Muscle of arm (tissue), 12 donors: ENCODE results near the gene PRKCQ. TPM values are rescaled to one million over a fixed set of nuclear protein-coding genes. Genes with fewer than 3 reads are reported as not detected.
A peak's percentile ranks its signal among the peaks of the same experiment; 100 is the strongest.

Source experiments
- DNase-seq: peaks from one replicate; pipeline ENCODE4 v3.0.0-alpha.2; 2013
- polyA plus RNA-seq, 12 donors: library from polyadenylated mRNA; unstranded; fragments of 120-200 nt; gene quantifications; one replicate each; pipeline ENCODE4 v1.2.1, GENCODE V29; 2013; ENCODE audit not compliant: insufficient read length in 12 of 12

Gene PRKCQ
- polyA plus RNA-seq, 12 donors: 4.5 to 21.4 (median 16.1) TPM; not detected in 1

- no peak for DNase-seq
Observed at GRCh38 chr10:6407034-6407721, 172.9 kb downstream of the PRKCQ start.

GRCh38 chr10:6406220-6407033 lies 173.6 kb downstream of the PRKCQ start:
- no peak for DNase-seq

- no peak for DNase-seq
Observed at GRCh38 chr10:6405713-6406112, 174.4 kb downstream of the PRKCQ start.

GRCh38 chr10:6404127-6405072 lies 175.7 kb downstream of the PRKCQ start:
- no peak for DNase-seq

GRCh38 chr10:6402960-6403359 lies 177.1 kb downstream of the PRKCQ start:
- no peak for DNase-seq

- no peak for DNase-seq
Observed at GRCh38 chr10:6402349-6402709, 177.7 kb downstream of the PRKCQ start.

- DNase-seq: peak; percentile 85
Observed at GRCh38 chr10:6401558-6402348, 178.3 kb downstream of the PRKCQ start.

GRCh38 chr10:6400821-6401465 lies 179.1 kb downstream of the PRKCQ start:
- no peak for DNase-seq

GRCh38 chr10:6400331-6400730 lies 179.7 kb downstream of the PRKCQ start:
- DNase-seq: no peak

- no peak for DNase-seq
Observed at GRCh38 chr10:6399879-6400278, 180.2 kb downstream of the PRKCQ start.

- DNase-seq: peak; percentile 26
Observed at GRCh38 chr10:6399231-6399741, 180.8 kb downstream of the PRKCQ start.

- no peak for DNase-seq
Observed at GRCh38 chr10:6398399-6398798, 181.7 kb downstream of the PRKCQ start.

- DNase-seq: peak; percentile 24
Observed at GRCh38 chr10:6396652-6397051, 183.4 kb downstream of the PRKCQ start.

- DNase-seq: no peak
Observed at GRCh38 chr10:6396226-6396625, 183.8 kb downstream of the PRKCQ start.

- no peak for DNase-seq
Observed at GRCh38 chr10:6395606-6396005, 184.5 kb downstream of the PRKCQ start.

GRCh38 chr10:6394084-6394483 lies 186.0 kb downstream of the PRKCQ start:
- no peak for DNase-seq

- DNase-seq: no peak
Observed at GRCh38 chr10:6393168-6393567, 186.9 kb downstream of the PRKCQ start.

GRCh38 chr10:6390213-6390845 lies 189.7 kb downstream of the PRKCQ start:
- no peak for DNase-seq

GRCh38 chr10:6388261-6388893 lies 191.7 kb downstream of the PRKCQ start:
- no peak for DNase-seq

- DNase-seq: no peak
Observed at GRCh38 chr10:6386960-6387359, 193.1 kb downstream of the PRKCQ start.
